ENCODE measurements around the gene CCT7.

The CCT7 gene

GRCh38 chr2:73297151-73297559 lies 63.0 kb downstream of the CCT7 start:
- no peak for DNase-seq

- no peak for DNase-seq
Measured at GRCh38 chr2:73297586-73297985, 63.5 kb downstream of the CCT7 start.

- no peak for DNase-seq
Measured at GRCh38 chr2:73300926-73301325, 66.8 kb downstream of the CCT7 start.

- DNase-seq = no peak
Measured at GRCh38 chr2:73301636-73302035, 67.5 kb downstream of the CCT7 start.
